ENCODE results near the gene CACNA2D4. TPM values are rescaled to one million over a fixed set of nuclear protein-coding genes. Genes with fewer than 3 reads are reported as not detected.

Gene CACNA2D4
- total and polyA plus RNA-seq, 2 of the 13 experiments (the other 11 are each of a cell fraction or from before 2014, with no cell fraction given), result 14.2 to 136 TPM

GRCh38 chr12:1760566-1761382 is 157.7 kb downstream of the CACNA2D4 start:
- ATAC-seq, result peak; percentile 99
- CTCF ChIA-PET (ENCODE audit: low intra/inter-chr PET ratio, low total read pairs), result no interaction called here
- Histone ChIP-seq H3K4me2 (ENCODE audit: low read depth, low read length) (peak overlapping the region; percentile 66), H3K36me3 (replicated peaks in 1 of 2; ENCODE audit: control insufficient read depth in 1 of 2, insufficient read depth in 2 of 2, low read length in 2 of 2) (peaks cover 0 to 31% of the 10 kb centered on the region in 2 experiments; a peak in 4 of 5 replicates), H3K9me3 (ENCODE audit: low read length) (no peaks in the 10 kb centered on the region), H3K27ac (ENCODE audit: extremely low read length, insufficient read depth, low read length) (peak overlapping the region; percentile 83), H4K20me1 (ENCODE audit: insufficient read depth, low read length) (no peaks in the 10 kb centered on the region), H3K4me3 (replicated peaks in 1 of 3; ENCODE audit: insufficient read depth in 1 of 3, low read depth in 2 of 3, low read length in 3 of 3) (peak overlapping the region in 1 of 3 experiments; percentile 7; a peak in 1 of 6 replicates), H3K9ac (ENCODE audit: insufficient read depth, low read depth, low read length) (peak overlapping the region; percentile 51), H3K79me2 (ENCODE audit: insufficient read depth, low read length) (peaks cover 77% of the 10 kb centered on the region), H3K4me1 (ENCODE audit: insufficient read depth, low read length) (peaks cover 82% of the 10 kb centered on the region), H3K27me3 (ENCODE audit: control insufficient read depth in 1 of 2, insufficient read depth in 2 of 2, low read length in 2 of 2) (no peaks in the 10 kb centered on the region), H2AFZ (ENCODE audit: low read length) (no peak overlapping the region)
- FAIRE-seq, result peak; percentile 84
- WGBS (ENCODE audit: low lambda C conversion rate), result 29% methylated on average over 2 of the region's 2 CpGs
- POLR2A ChIA-PET, result interaction anchor here (0.6 kb wide), 1 partner anchor 70 kb away, joined by 4 read pairs; the partner anchor contains the start of gene ADIPOR2
- DNase-seq (ENCODE audit: low spot score), result peak; percentile 95
- no TSS peak for BruUV-seq (replicated peaks)
- intact Hi-C loops (cut with micrococcal nuclease; ENCODE audit: unreplicated experiment), result loop anchor here (10.0 kb wide), 1 partner anchor 96 kb away; no protein-coding TSS in a partner anchor
- in situ Hi-C loops (cut with HindIII; ENCODE audit: extremely low pct_ligation_motif_present, low pct_unique_long_range_greater_than_20kb), result no loop called here
- TF ChIP-seq TGIF2 (CRISPR knock-in tag; IDR thresholded peaks at IDR 0.05) (no peak), CHCHD3 (CRISPR knock-in tag; IDR thresholded peaks at IDR 0.05) (no peak), XBP1 (CRISPR knock-in tag; IDR thresholded peaks at IDR 0.05) (no peak), ARID3A (IDR thresholded peaks at IDR 0.05; ENCODE audit: low read depth, low read length) (no peak), ZNF362 (CRISPR knock-in tag; IDR thresholded peaks at IDR 0.05; ENCODE audit: borderline replicate concordance) (peak; percentile 30; the same call in 1 of the 2 replicates), ZNF614 (CRISPR knock-in tag; IDR thresholded peaks at IDR 0.05; ENCODE audit: borderline replicate concordance) (peak; percentile 32; the same call in 1 of the 2 replicates), KDM6A (CRISPR knock-in tag; IDR thresholded peaks at IDR 0.05; ENCODE audit: low read depth) (peak; percentile 68; the same call in 1 of the 2 replicates), CEBPG (CRISPR knock-in tag; IDR thresholded peaks at IDR 0.05) (peak; percentile 96), PAXIP1 (CRISPR knock-in tag; conservative IDR thresholded peaks at IDR 0.05) (peak; percentile 92), CBX2 (IDR thresholded peaks at IDR 0.05; ENCODE audit: low read depth, low read length) (no peak), CBX2 (CRISPR knock-in tag; IDR thresholded peaks at IDR 0.05; ENCODE audit: low read depth) (no peak), STAT6 (CRISPR knock-in tag; IDR thresholded peaks at IDR 0.05; ENCODE audit: borderline replicate concordance) (no peak; the same call in 1 of the 2 replicates), ZNF691 (CRISPR knock-in tag; IDR thresholded peaks at IDR 0.05; ENCODE audit: borderline replicate concordance, low read depth) (no peak)
